GM12878 (cell line): Measurements from ENCODE around the gene OLAH.

Experiments used
- CEBPB ChIP-seq, 2 experiments: fragments of 150-350 bp in 1 of 2; IDR thresholded peaks; 2 replicates each; pipeline ENCODE4 v1.6.1; 2012 to 2014; ENCODE audit warnings: low read depth in 2 of 2, low read length in 2 of 2, borderline replicate concordance in 1 of 2, inconsistent platforms in 1 of 2
- CREB1 ChIP-seq: IDR thresholded peaks from 2 replicates; pipeline ENCODE4 v1.6.1; 2012; ENCODE audit warnings: low read depth, mild to moderate bottlenecking, inconsistent platforms
- EZH2 ChIP-seq: IDR thresholded peaks from 2 replicates; pipeline ENCODE4 v1.6.1; 2012; ENCODE audit warnings: low read depth, mild to moderate bottlenecking, control low read depth, inconsistent platforms, low read length, borderline replicate concordance; ENCODE audit not compliant: control insufficient read depth
- NR2C2 ChIP-seq: IDR thresholded peaks from 2 replicates; pipeline ENCODE4 v1.6.1; 2011; ENCODE audit warnings: borderline replicate concordance, low read depth; ENCODE audit not compliant: control insufficient read depth, insufficient read length
- RCOR1 ChIP-seq: conservative IDR thresholded peaks from 2 replicates; pipeline ENCODE4 v1.6.1; 2012; ENCODE audit warnings: low read depth, low read length, improper control_type of control experiment
- STAT3 ChIP-seq: IDR thresholded peaks from 2 replicates; pipeline ENCODE4 v1.6.1; 2011; ENCODE audit warnings: low read depth, low read length, improper control_type of control experiment
- ZNF24 ChIP-seq: fragments of 450-650 bp; IDR thresholded peaks from 2 replicates; pipeline ENCODE4 v1.6.1; 2017; ENCODE audit warnings: antibody characterized with exemption, mild to moderate bottlenecking
- TF ChIP-seq, protein P1 (sequence below): fragments of 450-650 bp; IDR thresholded peaks from 2 replicates; pipeline ENCODE4 v1.6.1; 2017; ENCODE audit warnings: mild to moderate bottlenecking, low read depth, inconsistent platforms; ENCODE audit not compliant: poor library complexity, severe bottlenecking
- TF ChIP-seq, protein P2 (sequence below), 3 experiments: IDR thresholded peaks in 2 of 3; conservative IDR thresholded peaks in 1 of 3; 2 replicates each; pipeline ENCODE4 v1.5.1; 2011; ENCODE audit warnings: low read depth in 3 of 3, low read length in 3 of 3, mild to moderate bottlenecking in 3 of 3, control low read depth in 2 of 3, moderate library complexity in 2 of 3, inconsistent platforms in 1 of 3, mixed read lengths in 1 of 3; ENCODE audit not compliant: control insufficient read depth in 2 of 3, insufficient read depth in 1 of 3; ENCODE audit errors: extremely low read depth in 1 of 3

DNA sequence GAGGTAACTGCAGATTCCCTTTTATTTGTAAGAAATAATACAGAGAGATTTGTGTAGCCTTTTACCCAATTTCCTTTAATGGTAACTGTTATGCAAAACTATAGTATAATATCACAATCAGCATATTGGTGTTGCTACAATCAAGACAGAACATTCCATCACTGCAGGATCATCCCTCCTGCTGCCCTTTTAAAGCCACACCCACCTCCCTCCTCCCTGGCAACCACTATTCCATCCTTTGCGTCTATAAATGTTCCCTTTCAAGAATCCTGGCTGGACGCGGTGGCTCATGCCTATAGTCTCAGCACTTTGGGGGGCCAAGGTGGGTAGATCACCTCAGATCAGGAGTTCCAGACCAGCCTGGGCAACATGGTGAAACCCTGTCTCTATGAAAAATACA, 31.7 kb downstream of the OLAH start:
- TF ChIP-seq, protein P1, sequence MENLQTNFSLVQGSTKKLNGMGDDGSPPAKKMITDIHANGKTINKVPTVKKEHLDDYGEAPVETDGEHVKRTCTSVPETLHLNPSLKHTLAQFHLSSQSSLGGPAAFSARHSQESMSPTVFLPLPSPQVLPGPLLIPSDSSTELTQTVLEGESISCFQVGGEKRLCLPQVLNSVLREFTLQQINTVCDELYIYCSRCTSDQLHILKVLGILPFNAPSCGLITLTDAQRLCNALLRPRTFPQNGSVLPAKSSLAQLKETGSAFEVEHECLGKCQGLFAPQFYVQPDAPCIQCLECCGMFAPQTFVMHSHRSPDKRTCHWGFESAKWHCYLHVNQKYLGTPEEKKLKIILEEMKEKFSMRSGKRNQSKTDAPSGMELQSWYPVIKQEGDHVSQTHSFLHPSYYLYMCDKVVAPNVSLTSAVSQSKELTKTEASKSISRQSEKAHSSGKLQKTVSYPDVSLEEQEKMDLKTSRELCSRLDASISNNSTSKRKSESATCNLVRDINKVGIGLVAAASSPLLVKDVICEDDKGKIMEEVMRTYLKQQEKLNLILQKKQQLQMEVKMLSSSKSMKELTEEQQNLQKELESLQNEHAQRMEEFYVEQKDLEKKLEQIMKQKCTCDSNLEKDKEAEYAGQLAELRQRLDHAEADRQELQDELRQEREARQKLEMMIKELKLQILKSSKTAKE = no peak
- TF ChIP-seq CREB1 = no peak
- no peak for TF ChIP-seq RCOR1
- no peak for TF ChIP-seq CEBPB (IDR thresholded peaks at IDR 0.05; ENCODE audit: borderline replicate concordance in 1 of 2, low read depth in 2 of 2, low read length in 2 of 2)
- TF ChIP-seq, protein P2, sequence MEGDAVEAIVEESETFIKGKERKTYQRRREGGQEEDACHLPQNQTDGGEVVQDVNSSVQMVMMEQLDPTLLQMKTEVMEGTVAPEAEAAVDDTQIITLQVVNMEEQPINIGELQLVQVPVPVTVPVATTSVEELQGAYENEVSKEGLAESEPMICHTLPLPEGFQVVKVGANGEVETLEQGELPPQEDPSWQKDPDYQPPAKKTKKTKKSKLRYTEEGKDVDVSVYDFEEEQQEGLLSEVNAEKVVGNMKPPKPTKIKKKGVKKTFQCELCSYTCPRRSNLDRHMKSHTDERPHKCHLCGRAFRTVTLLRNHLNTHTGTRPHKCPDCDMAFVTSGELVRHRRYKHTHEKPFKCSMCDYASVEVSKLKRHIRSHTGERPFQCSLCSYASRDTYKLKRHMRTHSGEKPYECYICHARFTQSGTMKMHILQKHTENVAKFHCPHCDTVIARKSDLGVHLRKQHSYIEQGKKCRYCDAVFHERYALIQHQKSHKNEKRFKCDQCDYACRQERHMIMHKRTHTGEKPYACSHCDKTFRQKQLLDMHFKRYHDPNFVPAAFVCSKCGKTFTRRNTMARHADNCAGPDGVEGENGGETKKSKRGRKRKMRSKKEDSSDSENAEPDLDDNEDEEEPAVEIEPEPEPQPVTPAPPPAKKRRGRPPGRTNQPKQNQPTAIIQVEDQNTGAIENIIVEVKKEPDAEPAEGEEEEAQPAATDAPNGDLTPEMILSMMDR (IDR thresholded peaks at IDR 0.05 in 2 of 3, conservative IDR thresholded peaks at IDR 0.05 in 1 of 3; ENCODE audit: control insufficient read depth in 2 of 3, extremely low read depth in 1 of 3, insufficient read depth in 1 of 3, low read depth in 3 of 3, low read length in 3 of 3) = no peak
- no peak for TF ChIP-seq STAT3
- TF ChIP-seq ZNF24 = no peak
- TF ChIP-seq NR2C2 = no peak
- no peak for TF ChIP-seq EZH2
